GM23338 (cell line): ENCODE results near the gene HPX. TPM values are rescaled to one million over a fixed set of nuclear protein-coding genes. Genes with fewer than 3 reads are reported as not detected.

Experiments
- ATAC-seq: fragments of 200-7000 bp; cut with Tn5 transposase; 3 replicates; pipeline ENCODE4 v1.9.1; 2020
- DNase-seq: peaks from one replicate; pipeline ENCODE4 v3.0.0-alpha.2; 2015; ENCODE audit warnings: low spot score
- H2AFZ ChIP-seq: fragments of 200-600 bp; sonication (generic); 2 replicates; pipeline ENCODE4 v1.8.0; 2016; ENCODE audit warnings: antibody characterized with exemption, mild to moderate bottlenecking, moderate library complexity
- H3F3A ChIP-seq: fragments of 200-600 bp; sonication (generic); replicated peaks from 2 replicates; pipeline ENCODE4 v1.8.0; 2017; ENCODE audit warnings: antibody characterized with exemption, mixed run types, low read depth
- H3K27ac ChIP-seq: fragments of 200-600 bp; sonication (generic); 2 replicates; pipeline ENCODE4 v1.6.1; 2016; ENCODE audit warnings: low read depth
- H3K27me3 ChIP-seq: fragments of 200-600 bp; sonication (generic); 2 replicates; pipeline ENCODE4 v1.8.0; 2016; ENCODE audit warnings: mild to moderate bottlenecking, mixed run types, moderate library complexity; ENCODE audit not compliant: insufficient read depth
- H3K36me3 ChIP-seq: fragments of 200-600 bp; sonication (generic); 2 replicates; pipeline ENCODE4 v1.8.0; 2016; ENCODE audit warnings: mild to moderate bottlenecking; ENCODE audit not compliant: insufficient read depth
- H3K4me1 ChIP-seq: fragments of 200-600 bp; sonication (generic); 2 replicates; pipeline ENCODE4 v1.8.0; 2016; ENCODE audit warnings: mild to moderate bottlenecking, moderate library complexity; ENCODE audit not compliant: insufficient read depth
- H3K4me2 ChIP-seq: fragments of 200-600 bp; sonication (generic); 2 replicates; pipeline ENCODE4 v1.7.1; 2017; ENCODE audit warnings: mixed run types
- H3K4me3 ChIP-seq: fragments of 200-600 bp; sonication (generic); 2 replicates; pipeline ENCODE4 v1.6.1; 2016; ENCODE audit warnings: mixed run types
- H3K79me2 ChIP-seq: fragments of 200-600 bp; sonication (generic); replicated peaks from 2 replicates; pipeline ENCODE4 v1.8.0; 2017; ENCODE audit warnings: mild to moderate bottlenecking; ENCODE audit not compliant: insufficient read depth
- H3K9me2 ChIP-seq: fragments of 200-600 bp; sonication (generic); 2 replicates; pipeline ENCODE4 v1.8.0; 2017; ENCODE audit not compliant: insufficient read depth
- H4K20me1 ChIP-seq: fragments of 200-600 bp; sonication (generic); replicated peaks from 2 replicates; pipeline ENCODE4 v1.8.0; 2017; ENCODE audit warnings: mild to moderate bottlenecking; ENCODE audit not compliant: insufficient read depth
- H3K27ac Mint-ChIP-seq: 2 replicates; pipeline ENCODE4 v1.8.0; 2020; ENCODE audit warnings: inconsistent platforms, mild to moderate bottlenecking, moderate library complexity, mixed read lengths
- H3K27me3 Mint-ChIP-seq: 3 replicates; pipeline ENCODE4 v1.8.0; 2022; ENCODE audit warnings: low read depth, mild to moderate bottlenecking, moderate library complexity, mixed read lengths, inconsistent platforms; ENCODE audit not compliant: insufficient read depth, poor library complexity
- H3K36me3 Mint-ChIP-seq: 3 replicates; pipeline ENCODE4 v1.8.0; 2021; ENCODE audit warnings: low read depth, mild to moderate bottlenecking, inconsistent platforms, moderate library complexity, mixed read lengths
- H3K4me1 Mint-ChIP-seq: 3 replicates; pipeline ENCODE4 v1.8.0; 2020; ENCODE audit warnings: mild to moderate bottlenecking, inconsistent platforms, mixed read lengths
- H3K4me3 Mint-ChIP-seq: 3 replicates; pipeline ENCODE4 v1.8.0; 2021; ENCODE audit warnings: moderate library complexity, mild to moderate bottlenecking, inconsistent platforms, mixed read lengths
- H3K9me3 Mint-ChIP-seq: 3 replicates; pipeline ENCODE4 v1.8.0; 2020; ENCODE audit warnings: moderate library complexity, mild to moderate bottlenecking, inconsistent platforms, mixed read lengths
- CREB1 ChIP-seq: fragments of 250-450 bp; sonication (Bioruptor Pico); IDR thresholded peaks from 2 replicates; pipeline ENCODE4 v1.5.0; 2020; ENCODE audit warnings: low read depth, mild to moderate bottlenecking, moderate library complexity
- CTCF ChIP-seq, 2 experiments: fragments of 200-600 bp in 1 of 2; sonication (generic) in 1 of 2; conservative IDR thresholded peaks; 2 replicates each; pipeline versions ENCODE4 v1.5.1 to v1.6.1; 2016 to 2017; ENCODE audit warnings: antibody characterized with exemption in 2 of 2, low read depth in 2 of 2, mild to moderate bottlenecking in 2 of 2, moderate library complexity in 1 of 2
- EZH2 ChIP-seq: fragments of 200-600 bp; sonication (generic); IDR thresholded peaks from one replicate; pipeline ENCODE4 v1.8.0; 2017; ENCODE audit warnings: antibody characterized with exemption, mild to moderate bottlenecking, low read depth; ENCODE audit not compliant: unreplicated experiment
- EZH2phosphoT487 ChIP-seq: fragments of 200-600 bp; sonication (generic); IDR thresholded peaks from one replicate; pipeline ENCODE4 v1.8.1; 2018; ENCODE audit warnings: antibody characterized with exemption; ENCODE audit not compliant: unreplicated experiment
- JUNB ChIP-seq: IDR thresholded peaks from one replicate; pipeline ENCODE4 v1.6.1; 2016; ENCODE audit warnings: antibody characterized with exemption; ENCODE audit not compliant: unreplicated experiment
- NANOG ChIP-seq: IDR thresholded peaks from 2 replicates; pipeline ENCODE4 v1.6.1; 2016; ENCODE audit warnings: antibody characterized with exemption, borderline replicate concordance
- POLR2AphosphoS5 ChIP-seq: IDR thresholded peaks from 2 replicates; pipeline ENCODE4 v1.6.1; 2016; ENCODE audit warnings: antibody characterized with exemption, low read depth
- STAT1 ChIP-seq: IDR thresholded peaks from one replicate; pipeline ENCODE4 v1.6.1; 2016; ENCODE audit warnings: antibody characterized with exemption; ENCODE audit not compliant: unreplicated experiment
- ZNF114 ChIP-seq: fragments of 250-450 bp; sonication (Bioruptor Pico); IDR thresholded peaks from 2 replicates; pipeline ENCODE4 v1.5.0; 2020; ENCODE audit warnings: mild to moderate bottlenecking, moderate library complexity
- ZNF331 ChIP-seq: fragments of 250-450 bp; sonication (Bioruptor Pico); IDR thresholded peaks from 2 replicates; pipeline ENCODE4 v1.5.0; 2020; ENCODE audit warnings: low read depth, mild to moderate bottlenecking, moderate library complexity
- ZNF462 ChIP-seq: fragments of 250-450 bp; sonication (Bioruptor Pico); IDR thresholded peaks from 2 replicates; pipeline ENCODE4 v1.5.0; 2020; ENCODE audit warnings: mild to moderate bottlenecking, moderate library complexity
- polyA plus RNA-seq: library from polyadenylated mRNA; unstranded; fragments of >200 nt; fragmentation: Nextera tagmentation; extraction: Ambion mirVana; gene quantifications from 2 replicates; pipeline ENCODE4 v1.2.1, GENCODE V29; 2016
- total RNA-seq: library from RNA; depleted of rRNA; stranded (reverse); fragments of >200 nt; shearing (Covaris generic); gene quantifications from 2 replicates; pipeline ENCODE4 v1.2.3, GENCODE V29; 2014
- TF ChIP-seq, protein P1 (sequence below): IDR thresholded peaks from one replicate; pipeline ENCODE4 v1.6.1; 2018; ENCODE audit warnings: antibody characterized with exemption; ENCODE audit not compliant: unreplicated experiment
- TF ChIP-seq, protein P2 (sequence below): IDR thresholded peaks from 2 replicates; pipeline ENCODE4 v1.6.1; 2016; ENCODE audit warnings: antibody characterized with exemption

HPX gene
- total and polyA plus RNA-seq, 2 experiments from 2014 or later, result 0.47 to 0.63 TPM

DNA sequence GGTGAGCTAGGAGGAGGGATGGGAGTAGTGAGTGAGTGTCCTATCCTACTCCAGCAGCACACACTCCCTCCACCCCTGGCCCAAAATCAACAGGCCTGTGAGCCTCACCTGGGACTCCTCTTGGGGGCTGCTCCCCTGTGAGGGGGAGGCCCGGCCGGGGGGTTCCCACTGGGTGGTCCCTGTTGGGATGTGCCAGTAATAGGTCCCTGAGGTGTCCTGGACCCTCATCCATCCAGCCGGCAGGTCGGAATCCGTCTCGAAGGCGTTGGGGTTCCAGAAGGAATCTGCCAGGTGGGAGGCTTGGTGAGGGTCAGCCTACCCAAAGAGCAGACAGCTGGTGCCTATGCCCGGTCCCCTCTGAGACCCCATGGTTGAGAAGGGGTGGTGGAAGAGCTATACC lies 37.2 kb downstream of the HPX start:
- H3K27ac Mint-ChIP-seq, result no peak overlapping the region
- H3K36me3 ChIP-seq, result no peaks in the 10 kb centered on the region
- H3K9me2 ChIP-seq, result no peaks in the 10 kb centered on the region
- no peaks in the 10 kb centered on the region for H4K20me1 ChIP-seq
- no peaks in the 10 kb centered on the region for H3K79me2 ChIP-seq
- no peaks in the 10 kb centered on the region for H3F3A ChIP-seq
- H3K27me3 ChIP-seq, result no peaks in the 10 kb centered on the region
- H3K27ac ChIP-seq, result no peak overlapping the region
- TF ChIP-seq CREB1 (CRISPR knock-in tag) (no peak), POLR2AphosphoS5 (no peak), ZNF462 (CRISPR knock-in tag) (no peak), EZH2phosphoT487 (no peak), JUNB (no peak), CTCF (conservative IDR thresholded peaks at IDR 0.05; ENCODE audit: low read depth in 2 of 2) (no peak), NANOG (no peak), STAT1 (no peak), ZNF331 (CRISPR knock-in tag) (no peak), ZNF114 (CRISPR knock-in tag) (no peak), EZH2 (no peak)
- TF ChIP-seq, protein P1, sequence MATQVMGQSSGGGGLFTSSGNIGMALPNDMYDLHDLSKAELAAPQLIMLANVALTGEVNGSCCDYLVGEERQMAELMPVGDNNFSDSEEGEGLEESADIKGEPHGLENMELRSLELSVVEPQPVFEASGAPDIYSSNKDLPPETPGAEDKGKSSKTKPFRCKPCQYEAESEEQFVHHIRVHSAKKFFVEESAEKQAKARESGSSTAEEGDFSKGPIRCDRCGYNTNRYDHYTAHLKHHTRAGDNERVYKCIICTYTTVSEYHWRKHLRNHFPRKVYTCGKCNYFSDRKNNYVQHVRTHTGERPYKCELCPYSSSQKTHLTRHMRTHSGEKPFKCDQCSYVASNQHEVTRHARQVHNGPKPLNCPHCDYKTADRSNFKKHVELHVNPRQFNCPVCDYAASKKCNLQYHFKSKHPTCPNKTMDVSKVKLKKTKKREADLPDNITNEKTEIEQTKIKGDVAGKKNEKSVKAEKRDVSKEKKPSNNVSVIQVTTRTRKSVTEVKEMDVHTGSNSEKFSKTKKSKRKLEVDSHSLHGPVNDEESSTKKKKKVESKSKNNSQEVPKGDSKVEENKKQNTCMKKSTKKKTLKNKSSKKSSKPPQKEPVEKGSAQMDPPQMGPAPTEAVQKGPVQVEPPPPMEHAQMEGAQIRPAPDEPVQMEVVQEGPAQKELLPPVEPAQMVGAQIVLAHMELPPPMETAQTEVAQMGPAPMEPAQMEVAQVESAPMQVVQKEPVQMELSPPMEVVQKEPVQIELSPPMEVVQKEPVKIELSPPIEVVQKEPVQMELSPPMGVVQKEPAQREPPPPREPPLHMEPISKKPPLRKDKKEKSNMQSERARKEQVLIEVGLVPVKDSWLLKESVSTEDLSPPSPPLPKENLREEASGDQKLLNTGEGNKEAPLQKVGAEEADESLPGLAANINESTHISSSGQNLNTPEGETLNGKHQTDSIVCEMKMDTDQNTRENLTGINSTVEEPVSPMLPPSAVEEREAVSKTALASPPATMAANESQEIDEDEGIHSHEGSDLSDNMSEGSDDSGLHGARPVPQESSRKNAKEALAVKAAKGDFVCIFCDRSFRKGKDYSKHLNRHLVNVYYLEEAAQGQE, result no peak
- TF ChIP-seq, protein P2, sequence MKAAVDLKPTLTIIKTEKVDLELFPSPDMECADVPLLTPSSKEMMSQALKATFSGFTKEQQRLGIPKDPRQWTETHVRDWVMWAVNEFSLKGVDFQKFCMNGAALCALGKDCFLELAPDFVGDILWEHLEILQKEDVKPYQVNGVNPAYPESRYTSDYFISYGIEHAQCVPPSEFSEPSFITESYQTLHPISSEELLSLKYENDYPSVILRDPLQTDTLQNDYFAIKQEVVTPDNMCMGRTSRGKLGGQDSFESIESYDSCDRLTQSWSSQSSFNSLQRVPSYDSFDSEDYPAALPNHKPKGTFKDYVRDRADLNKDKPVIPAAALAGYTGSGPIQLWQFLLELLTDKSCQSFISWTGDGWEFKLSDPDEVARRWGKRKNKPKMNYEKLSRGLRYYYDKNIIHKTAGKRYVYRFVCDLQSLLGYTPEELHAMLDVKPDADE, result no peak
- no peaks in the 10 kb centered on the region; the same call in 2 of the 3 replicates for H3K36me3 Mint-ChIP-seq
- ATAC-seq (no peak), DNase-seq (no peak)
- no peak overlapping the region for H2AFZ ChIP-seq
- H3K4me1 ChIP-seq, result peaks cover 5% of the 10 kb centered on the region; the same call in 1 of the 2 replicates
- no peaks in the 10 kb centered on the region for H3K9me3 Mint-ChIP-seq
- H3K4me1 Mint-ChIP-seq, result peaks cover 16% of the 10 kb centered on the region
- H3K27me3 Mint-ChIP-seq, result peaks cover 11% of the 10 kb centered on the region
- no peak overlapping the region for H3K4me3 ChIP-seq
- H3K4me2 ChIP-seq, result no peak overlapping the region
- H3K4me3 Mint-ChIP-seq, result no peak overlapping the region
